Posterior vena cava (tissue), 2 donors: Measurements from ENCODE around the gene CLDN34. TPM values are rescaled to one million over a fixed set of nuclear protein-coding genes. Genes with fewer than 3 reads are reported as not detected.

Source experiments
- DNase-seq: peaks from one replicate; pipeline ENCODE4 v3.0.0-alpha.2; 2020; ENCODE audit warnings: low spot score
- intact Hi-C, 2 donors: fragments of 100-400 bp; cut with DNase I; formaldehyde crosslinking; loops; one replicate each; pipeline versions ENCODE4 v1.14.1 to v1.14.2; 2022 to 2023
- long read RNA-seq, 2 donors: library from polyadenylated mRNA; unstranded; transcript quantifications; one replicate each; pipeline ENCODE4 v2.0.0, GENCODE V29; 2020 to 2021
- total RNA-seq, 2 donors: library from RNA; stranded (reverse); fragmentation: NEBNext Ultra II Directional; extraction: Animal tissue kit (Norgen Biotek cat#: 25700); gene quantifications; one replicate each; pipeline ENCODE4 v1.2.1, GENCODE V29; 2021
- donor health status: DM: yes; HTN: yes; CAD: no.
- donor health status: DM: yes; HTN: yes; CAD: no.

The CLDN34 gene
- not detected for total RNA-seq
- long read RNA-seq, donor 1 = 0 reads
- long read RNA-seq, donor 2 = 0 reads

- intact Hi-C loops = no loop called here
- DNase-seq = no peak
These were observed at the start of gene CLDN34 for GRCh38 chrX:9966775-9967408. TSS of gene CLDN34 (plus strand) at chrX:9967358. CDS start at chrX:9967358, 0 bp downstream.

- no peak for DNase-seq
- intact Hi-C loops = no loop called here
These were observed 49.3 kb upstream of the CLDN34 start for GRCh38 chrX:9917861-9918260.

GRCh38 chrX:9919632-9920172, 47.5 kb upstream of the CLDN34 start:
- intact Hi-C loops = no loop called here
- DNase-seq = no peak

- intact Hi-C loops = no loop called here
- DNase-seq = no peak
These were observed 45.8 kb upstream of the CLDN34 start for GRCh38 chrX:9921407-9921806.

- no peak for DNase-seq
- intact Hi-C loops = no loop called here
These were observed 43.8 kb upstream of the CLDN34 start for GRCh38 chrX:9923357-9923756.

GRCh38 chrX:9926002-9926401, 41.2 kb upstream of the CLDN34 start:
- intact Hi-C loops = no loop called here
- no peak for DNase-seq

GRCh38 chrX:9927698-9928482, 39.3 kb upstream of the CLDN34 start:
- no peak for DNase-seq
- intact Hi-C loops = no loop called here

GRCh38 chrX:9935436-9935835, 31.7 kb upstream of the CLDN34 start:
- DNase-seq = no peak
- intact Hi-C loops = no loop called here

- DNase-seq = no peak
- intact Hi-C loops = no loop called here
These were observed 29.4 kb upstream of the CLDN34 start for GRCh38 chrX:9937761-9938160.

- intact Hi-C loops = no loop called here
- DNase-seq = no peak
These were observed 28.6 kb upstream of the CLDN34 start for GRCh38 chrX:9938516-9938915.

- DNase-seq = no peak
- intact Hi-C loops = no loop called here
These were observed 26.7 kb upstream of the CLDN34 start for GRCh38 chrX:9940421-9940820.

GRCh38 chrX:9942086-9942485, 25.1 kb upstream of the CLDN34 start:
- intact Hi-C loops = no loop called here
- DNase-seq = no peak

- intact Hi-C loops = no loop called here
- DNase-seq = no peak
These were observed 23.7 kb upstream of the CLDN34 start for GRCh38 chrX:9943420-9943819.

- intact Hi-C loops = no loop called here
- no peak for DNase-seq
These were observed 19.9 kb upstream of the CLDN34 start for GRCh38 chrX:9947131-9947794.

- intact Hi-C loops = no loop called here
- no peak for DNase-seq
These were observed 18.8 kb upstream of the CLDN34 start for GRCh38 chrX:9948406-9948805.

- intact Hi-C loops = no loop called here
These were observed 14.9 kb upstream of the CLDN34 start for GRCh38 chrX:9952300-9952699.

GRCh38 chrX:9953396-9953795, 13.8 kb upstream of the CLDN34 start:
- intact Hi-C loops = no loop called here

More at GRCh38 chrX:9952300-9952699, 14.9 kb upstream of the CLDN34 start:
- no peak for DNase-seq

GRCh38 chrX:9955506-9955905, 11.7 kb upstream of the CLDN34 start:
- intact Hi-C loops = no loop called here
- no peak for DNase-seq

More at GRCh38 chrX:9953396-9953795, 13.8 kb upstream of the CLDN34 start:
- DNase-seq = no peak

GRCh38 chrX:9957743-9958142, 9.4 kb upstream of the CLDN34 start:
- no peak for DNase-seq
- intact Hi-C loops = no loop called here

- intact Hi-C loops = no loop called here
- DNase-seq = no peak
These were observed 9.0 kb upstream of the CLDN34 start for GRCh38 chrX:9958183-9958582.
